ENCODE results near the gene HADHA.
A peak's percentile ranks its signal among the peaks of the same experiment; 100 is the strongest.
"Not testable (repeated sequence)": the region's sequence is repeated elsewhere in the genome, so short reads cannot be mapped to it uniquely, and the experiment has no call there.

HADHA gene

GRCh38 chr2:26173776-26174482 is 70.5 kb downstream of the HADHA start:
- DNase-seq: peak in 1 of 2 experiments; percentile 34

GRCh38 chr2:26172871-26173775 is 71.3 kb downstream of the HADHA start, which contains the start of gene GAREM2:
TSS of gene GAREM2 (plus strand) at chr2:26173088. CDS start at chr2:26173221, 133 bp downstream.
- DNase-seq: peak in 1 of 2 experiments; percentile 58

GRCh38 chr2:26172189-26172870 is 72.1 kb downstream of the HADHA start:
- DNase-seq: peak in 1 of 2 experiments; percentile 53

GRCh38 chr2:26170795-26171194 is 73.6 kb downstream of the HADHA start:
- no peak for DNase-seq

GRCh38 chr2:26169681-26170414 is 74.6 kb downstream of the HADHA start:
- no peak for DNase-seq

- no peak for DNase-seq
Observed at GRCh38 chr2:26169226-26169625, 75.2 kb downstream of the HADHA start.

GRCh38 chr2:26168785-26169184 is 75.6 kb downstream of the HADHA start:
- DNase-seq: no peak

GRCh38 chr2:26166541-26166940 is 77.9 kb downstream of the HADHA start:
- DNase-seq: not testable (repeated sequence)

GRCh38 chr2:26165403-26165802 is 79.0 kb downstream of the HADHA start:
- DNase-seq: no peak

GRCh38 chr2:26164641-26165211 is 79.7 kb downstream of the HADHA start:
- no peak for DNase-seq

GRCh38 chr2:26164231-26164630 is 80.2 kb downstream of the HADHA start:
- DNase-seq: no peak

GRCh38 chr2:26162963-26163362 is 81.5 kb downstream of the HADHA start:
- DNase-seq: no peak

GRCh38 chr2:26161926-26162325 is 82.5 kb downstream of the HADHA start:
- no peak for DNase-seq

GRCh38 chr2:26157580-26157979 is 86.9 kb downstream of the HADHA start:
- no peak for DNase-seq

GRCh38 chr2:26150243-26150642 is 94.2 kb downstream of the HADHA start:
- DNase-seq: no peak

GRCh38 chr2:26148501-26148900 is 95.9 kb downstream of the HADHA start:
- no peak for DNase-seq

- peak; percentile 53 to 79 for DNase-seq
Observed at GRCh38 chr2:26144953-26145680, 99.3 kb downstream of the HADHA start.

- peak; percentile 45 to 68 for DNase-seq
Observed at GRCh38 chr2:26144031-26144430, 100.4 kb downstream of the HADHA start.

- DNase-seq: no peak
Observed at GRCh38 chr2:26141145-26141769, 103.2 kb downstream of the HADHA start.

All from NCI-H526 (cell line).